ENCODE results near the gene OR13C8. TPM values are rescaled to one million over a fixed set of nuclear protein-coding genes. Genes with fewer than 3 reads are reported as not detected.

Gene OR13C8
- total and polyA plus RNA-seq, 2 experiments from 2014 or later, result not detected

GRCh38 chr9:104589626-104590025 lies 20.7 kb downstream of the OR13C8 start:
- no peaks in the 10 kb centered on the region for H3K36me3 Mint-ChIP-seq (ENCODE audit: low read depth)
- Histone ChIP-seq H3F3A (replicated peaks; ENCODE audit: low read depth) (no peaks in the 10 kb centered on the region), H4K20me1 (replicated peaks; ENCODE audit: insufficient read depth) (no peaks in the 10 kb centered on the region), H3K4me3 (no peak overlapping the region), H3K36me3 (ENCODE audit: insufficient read depth) (no peaks in the 10 kb centered on the region), H2AFZ (no peak overlapping the region), H3K9me2 (ENCODE audit: insufficient read depth) (0 out of 2 replicates have a peak, but pooled peaks cover 4% of the 10 kb centered on the region), H3K79me2 (replicated peaks; ENCODE audit: insufficient read depth) (no peaks in the 10 kb centered on the region), H3K27ac (ENCODE audit: low read depth) (no peak overlapping the region), H3K27me3 (ENCODE audit: insufficient read depth) (no peaks in the 10 kb centered on the region), H3K4me1 (ENCODE audit: insufficient read depth) (no peaks in the 10 kb centered on the region), H3K4me2 (no peak overlapping the region)
- no peaks in the 10 kb centered on the region for H3K4me1 Mint-ChIP-seq
- ATAC-seq (no peak), DNase-seq (ENCODE audit: low spot score) (no peak)
- TF ChIP-seq JUNB (IDR thresholded peaks at IDR 0.05; ENCODE audit: unreplicated experiment) (no peak), STAT1 (IDR thresholded peaks at IDR 0.05; ENCODE audit: unreplicated experiment) (no peak), REST (IDR thresholded peaks at IDR 0.05; ENCODE audit: unreplicated experiment) (no peak), ZNF114 (CRISPR knock-in tag; IDR thresholded peaks at IDR 0.05) (no peak), NANOG (IDR thresholded peaks at IDR 0.05; ENCODE audit: borderline replicate concordance) (no peak), EZH2 (IDR thresholded peaks at IDR 0.05; ENCODE audit: low read depth, unreplicated experiment) (no peak), CREB1 (CRISPR knock-in tag; IDR thresholded peaks at IDR 0.05; ENCODE audit: low read depth) (no peak), CTCF (conservative IDR thresholded peaks at IDR 0.05; ENCODE audit: low read depth in 2 of 2) (no peak), ETS1 (IDR thresholded peaks at IDR 0.05) (no peak), ZNF331 (CRISPR knock-in tag; IDR thresholded peaks at IDR 0.05; ENCODE audit: low read depth) (no peak), POLR2AphosphoS5 (IDR thresholded peaks at IDR 0.05; ENCODE audit: low read depth) (no peak), ZNF462 (CRISPR knock-in tag; IDR thresholded peaks at IDR 0.05) (no peak), EZH2phosphoT487 (IDR thresholded peaks at IDR 0.05; ENCODE audit: unreplicated experiment) (no peak)
- H3K27ac Mint-ChIP-seq, result no peak overlapping the region
- H3K9me3 Mint-ChIP-seq, result peaks cover 6% of the 10 kb centered on the region
- no peaks in the 10 kb centered on the region for H3K27me3 Mint-ChIP-seq (ENCODE audit: insufficient read depth, low read depth, poor library complexity)
- H3K4me3 Mint-ChIP-seq, result no peak overlapping the region
